ENCODE results near the gene JAML. TPM values are rescaled to one million over a fixed set of nuclear protein-coding genes. Genes with fewer than 3 reads are reported as not detected.
A peak's percentile ranks its signal among the peaks of the same experiment; 100 is the strongest.

Gene JAML
- total RNA-seq, 1 experiment from 2014 or later, result 0.30 TPM

GRCh38 chr11:118194835-118195627 lies 29.8 kb downstream of the JAML start:
- H4K20me1 ChIP-seq (ENCODE audit: insufficient read depth), result no peaks in the 10 kb centered on the region
- ChIA-PET CTCF (no interaction called here), RAD21 (ENCODE audit: low non-redundant PET in 1 of 2, low total read pairs in 2 of 2, uncharacterized antibody in 2 of 2, unreplicated experiment in 2 of 2) (no interaction called here), POLR2A (no interaction called here)
- no peak overlapping the region for H2AFZ ChIP-seq (ENCODE audit: low read depth, low read length, poor library complexity, severe bottlenecking)
- TF ChIP-seq FOSL1 (IDR thresholded peaks at IDR 0.05; ENCODE audit: low read depth) (no peak), ATF3 (IDR thresholded peaks at IDR 0.05) (no peak), SIN3A (IDR thresholded peaks at IDR 0.05; ENCODE audit: low read depth) (no peak), ZFX (IDR thresholded peaks at IDR 0.05) (no peak), MAX (IDR thresholded peaks at IDR 0.05) (no peak), ZNF274 (IDR thresholded peaks at IDR 0.05; ENCODE audit: low read depth, low read length) (no peak), CBX3 (IDR thresholded peaks at IDR 0.05; ENCODE audit: low read depth) (no peak), EZH2phosphoT487 (IDR thresholded peaks at IDR 0.05; ENCODE audit: borderline replicate concordance) (no peak), POLR2AphosphoS5 (IDR thresholded peaks at IDR 0.05; ENCODE audit: low read depth, low read length) (no peak), POLR2A (IDR thresholded peaks at IDR 0.05; ENCODE audit: borderline replicate concordance, extremely low read depth, insufficient read depth, insufficient read length) (no peak), SRF (IDR thresholded peaks at IDR 0.05; ENCODE audit: low read depth) (no peak), JUND (IDR thresholded peaks at IDR 0.05) (no peak), YY1 (IDR thresholded peaks at IDR 0.05; ENCODE audit: extremely low read depth, insufficient replicate concordance, low read depth, low read length) (no peak), CEBPB (IDR thresholded peaks at IDR 0.05; ENCODE audit: low read depth) (no peak), SP1 (IDR thresholded peaks at IDR 0.05; ENCODE audit: low read depth) (no peak), EGR1 (IDR thresholded peaks at IDR 0.05; ENCODE audit: low read depth) (no peak)
- H3K36me3 ChIP-seq (ENCODE audit: control insufficient read depth in 1 of 2, insufficient read depth in 2 of 2, low read length in 2 of 2), result no peaks in the 10 kb centered on the region
- H3K9me3 ChIP-seq (ENCODE audit: control insufficient read depth in 1 of 2, insufficient read depth in 1 of 2, low read depth in 1 of 2, low read length in 2 of 2), result no peaks in the 10 kb centered on the region
- ATAC-seq, result peak; percentile 18; the same call in 1 of the 2 replicates
- no peak overlapping the region for H3K9ac ChIP-seq (ENCODE audit: low read length)
- H3K27ac ChIP-seq (ENCODE audit: low read depth, low read length), result no peak overlapping the region
- no TSS peak for BruUV-seq (replicated peaks)
- no peaks in the 10 kb centered on the region for H3K9me2 ChIP-seq (ENCODE audit: insufficient read depth)
- peaks cover 0 to 17% of the 10 kb centered on the region in 2 experiments; a peak in 3 of 4 replicates for H3K4me1 ChIP-seq (ENCODE audit: control insufficient read depth in 1 of 2, insufficient read depth in 2 of 2, low read length in 2 of 2)
- H3K4me2 ChIP-seq (ENCODE audit: low read length), result no peak overlapping the region
- H3K27me3 ChIP-seq (ENCODE audit: insufficient read depth, low read length), result no peaks in the 10 kb centered on the region
- DNase-seq (ENCODE audit: low read depth, low spot score), result no peak
- intact Hi-C loops (cut with micrococcal nuclease), result no loop called here
- H3K79me2 ChIP-seq (ENCODE audit: insufficient read depth, low read length), result no peaks in the 10 kb centered on the region
- H3K4me3 ChIP-seq (replicated peaks in 1 of 2; ENCODE audit: low read depth in 1 of 2, low read length in 2 of 2), result no peak overlapping the region
